Liver (tissue), 3 donors: ENCODE measurements around the gene LRP5.

ENCODE experiments used
- ATF3 ChIP-seq: IDR thresholded peaks from 2 replicates; pipeline ENCODE4 v1.6.1; 2016; ENCODE audit warnings: antibody characterized with exemption
- CTCF ChIP-seq: fragments of 150-350 bp; IDR thresholded peaks from 2 replicates; pipeline ENCODE4 v1.5.1; 2017; ENCODE audit warnings: improper control_type of control experiment, low read depth, low read length; ENCODE audit not compliant: missing input control
- EGR1 ChIP-seq, 2 donors: IDR thresholded peaks; 2 replicates each; pipeline ENCODE4 v1.6.1; 2016 to 2018; ENCODE audit warnings: antibody characterized with exemption in 2 of 2, low read depth in 2 of 2
- HNF4A ChIP-seq, 2 donors: conservative IDR thresholded peaks; 2 replicates each; pipeline ENCODE4 v1.6.1; 2016; ENCODE audit warnings: antibody characterized with exemption in 2 of 2, mild to moderate bottlenecking in 2 of 2
- HNF4G ChIP-seq: IDR thresholded peaks from 2 replicates; pipeline ENCODE4 v1.6.1; 2016; ENCODE audit warnings: antibody characterized with exemption
- JUND ChIP-seq, 2 donors: IDR thresholded peaks; 2 replicates each; pipeline ENCODE4 v1.6.1; 2016; ENCODE audit warnings: antibody characterized with exemption in 2 of 2
- RAD21 ChIP-seq, 2 donors: IDR thresholded peaks; 2 replicates each; pipeline ENCODE4 v1.6.1; 2016; ENCODE audit warnings: antibody characterized with exemption in 2 of 2, mild to moderate bottlenecking in 2 of 2
- RXRA ChIP-seq, 2 donors: IDR thresholded peaks; 2 replicates each; pipeline ENCODE4 v1.6.1; 2017 to 2018; ENCODE audit warnings: antibody characterized with exemption in 2 of 2, mild to moderate bottlenecking in 1 of 2
- TAF1 ChIP-seq: conservative IDR thresholded peaks from 2 replicates; pipeline ENCODE4 v1.6.1; 2016; ENCODE audit warnings: antibody characterized with exemption, mild to moderate bottlenecking
- YY1 ChIP-seq: IDR thresholded peaks from 2 replicates; pipeline ENCODE4 v1.6.1; 2016; ENCODE audit warnings: antibody characterized with exemption, mild to moderate bottlenecking
- donor health status: healthy.
- donor health status: healthy.

- no peak for TF ChIP-seq RAD21 (IDR thresholded peaks at IDR 0.05)
- no peak for TF ChIP-seq CTCF
- TF ChIP-seq ATF3 = no peak
- no peak for TF ChIP-seq YY1
- no peak for TF ChIP-seq EGR1 (IDR thresholded peaks at IDR 0.05; ENCODE audit: low read depth in 2 of 2)
- no peak for TF ChIP-seq HNF4A (conservative IDR thresholded peaks at IDR 0.05)
- TF ChIP-seq JUND (IDR thresholded peaks at IDR 0.05) = no peak
- TF ChIP-seq TAF1 = no peak
- no peak for TF ChIP-seq HNF4G
- TF ChIP-seq RXRA (IDR thresholded peaks at IDR 0.05) = no peak
These were observed 62.9 kb downstream of the LRP5 start for GRCh38 chr11:68375337-68375736.
